Liver (tissue), 9 donors: Measurements from ENCODE around the gene CDK16. TPM values are rescaled to one million over a fixed set of nuclear protein-coding genes. Genes with fewer than 3 reads are reported as not detected.

Experiments
- DNase-seq: peaks from one replicate; pipeline ENCODE4 v3.0.0-alpha.2; 2017; ENCODE audit warnings: low spot score
- H3K27ac ChIP-seq, 2 donors: one replicate each; pipeline ENCODE4 v1.7.0; 2013; ENCODE audit warnings: inconsistent platforms in 2 of 2, low read length in 2 of 2, control low read depth in 1 of 2, low read depth in 1 of 2, mild to moderate bottlenecking in 1 of 2
- H3K27me3 ChIP-seq, 4 donors: one replicate each; pipeline versions ENCODE4 v1.6.1 to v1.7.0; 2013; ENCODE audit warnings: low read length in 3 of 4, inconsistent platforms in 1 of 4, mild to moderate bottlenecking in 1 of 4, moderate library complexity in 1 of 4; ENCODE audit not compliant: control insufficient read depth in 4 of 4, insufficient read depth in 4 of 4
- H3K36me3 ChIP-seq, 4 donors: one replicate each; pipeline versions ENCODE4 v1.6.1 to v1.7.0; 2013; ENCODE audit warnings: low read length in 3 of 4, mild to moderate bottlenecking in 3 of 4, low read depth in 1 of 4, moderate library complexity in 1 of 4; ENCODE audit not compliant: control insufficient read depth in 4 of 4, insufficient read depth in 3 of 4
- H3K4me1 ChIP-seq, 4 donors: one replicate each; pipeline versions ENCODE4 v1.6.1 to v1.7.0; 2013; ENCODE audit warnings: low read length in 3 of 4, mild to moderate bottlenecking in 3 of 4, moderate library complexity in 1 of 4; ENCODE audit not compliant: control insufficient read depth in 4 of 4, insufficient read depth in 4 of 4
- H3K4me3 ChIP-seq, 3 donors: one replicate each; pipeline versions ENCODE4 v1.6.1 to v1.7.0; 2013; ENCODE audit warnings: low read length in 3 of 3, control low read depth in 1 of 3, low read depth in 1 of 3, mild to moderate bottlenecking in 1 of 3
- H3K9ac ChIP-seq, 2 donors: one replicate each; pipeline ENCODE4 v1.7.0; 2013; ENCODE audit warnings: low read length in 2 of 2, mild to moderate bottlenecking in 2 of 2, moderate library complexity in 2 of 2, control low read depth in 1 of 2, low read depth in 1 of 2
- H3K9me3 ChIP-seq, 4 donors: one replicate each; pipeline versions ENCODE4 v1.6.1 to v1.7.0; 2013; ENCODE audit warnings: low read length in 3 of 4; ENCODE audit not compliant: control insufficient read depth in 4 of 4
- EGR1 ChIP-seq, 2 donors: IDR thresholded peaks; 2 replicates each; pipeline ENCODE4 v1.6.1; 2016 to 2018; ENCODE audit warnings: antibody characterized with exemption in 2 of 2, low read depth in 2 of 2
- FOXA1 ChIP-seq: IDR thresholded peaks from 2 replicates; pipeline ENCODE4 v1.6.1; 2016; ENCODE audit warnings: antibody characterized with exemption
- FOXA2 ChIP-seq: IDR thresholded peaks from 2 replicates; pipeline ENCODE4 v1.6.1; 2016; ENCODE audit warnings: antibody characterized with exemption
- GABPA ChIP-seq, 2 donors: IDR thresholded peaks in 1 of 2; conservative IDR thresholded peaks in 1 of 2; 2 replicates each; pipeline ENCODE4 v1.6.1; 2016; ENCODE audit warnings: antibody characterized with exemption in 2 of 2, mild to moderate bottlenecking in 1 of 2, moderate library complexity in 1 of 2
- HNF4G ChIP-seq: IDR thresholded peaks from 2 replicates; pipeline ENCODE4 v1.6.1; 2016; ENCODE audit warnings: antibody characterized with exemption
- JUND ChIP-seq, 2 donors: IDR thresholded peaks; 2 replicates each; pipeline ENCODE4 v1.6.1; 2016; ENCODE audit warnings: antibody characterized with exemption in 2 of 2
- NR2F2 ChIP-seq: IDR thresholded peaks from 2 replicates; pipeline ENCODE4 v1.6.1; 2016; ENCODE audit warnings: antibody characterized with exemption
- RXRA ChIP-seq, 2 donors: IDR thresholded peaks; 2 replicates each; pipeline ENCODE4 v1.6.1; 2017 to 2018; ENCODE audit warnings: antibody characterized with exemption in 2 of 2, mild to moderate bottlenecking in 1 of 2
- SP1 ChIP-seq: IDR thresholded peaks from 2 replicates; pipeline ENCODE4 v1.6.1; 2018; ENCODE audit warnings: antibody characterized with exemption, mild to moderate bottlenecking
- TAF1 ChIP-seq: conservative IDR thresholded peaks from 2 replicates; pipeline ENCODE4 v1.6.1; 2016; ENCODE audit warnings: antibody characterized with exemption, mild to moderate bottlenecking
- YY1 ChIP-seq: IDR thresholded peaks from 2 replicates; pipeline ENCODE4 v1.6.1; 2016; ENCODE audit warnings: antibody characterized with exemption, mild to moderate bottlenecking
- WGBS: extraction: QIAGEN DNeasy Blood & Tissue Kit; methylation state at CpG from one replicate; pipeline ENCODE4 v1.1.7; 2013; 5-methylcytosine and 5-hydroxymethylcytosine counted together
- polyA plus RNA-seq, 2 donors: library from polyadenylated mRNA; stranded (reverse) in 1 of 2; unstranded in 1 of 2; fragments of 200-250 nt in 1 of 2; fragments of >200 nt in 1 of 2; fragmentation: Nextera tagmentation in 1 of 2; extraction: Ambion mirVana in 1 of 2; gene quantifications; one replicate each; pipeline versions ENCODE4 v1.2.1 to v1.2.3, GENCODE V29; 2013 to 2015
- total RNA-seq, 2 donors: library from RNA; depleted of rRNA; stranded (reverse); fragments of >200 nt; gene quantifications; one replicate each; pipeline ENCODE4 v1.2.3, GENCODE V29; 2014
- TF ChIP-seq, protein P1 (sequence below): IDR thresholded peaks from 2 replicates; pipeline ENCODE4 v1.6.1; 2016; ENCODE audit warnings: antibody characterized with exemption
- TF ChIP-seq, protein P2 (sequence below): IDR thresholded peaks from 2 replicates; pipeline ENCODE4 v1.6.1; 2016; ENCODE audit warnings: antibody characterized with exemption, mild to moderate bottlenecking
- TF ChIP-seq, protein P3 (sequence below): IDR thresholded peaks from 2 replicates; pipeline ENCODE4 v1.6.1; 2016; ENCODE audit warnings: antibody characterized with exemption
- TF ChIP-seq, protein P4 (sequence below): fragments of 150-350 bp; IDR thresholded peaks from 2 replicates; pipeline ENCODE4 v1.5.1; 2017; ENCODE audit warnings: improper control_type of control experiment, low read depth, low read length; ENCODE audit not compliant: missing input control
- TF ChIP-seq, protein P5 (sequence below): IDR thresholded peaks from 2 replicates; pipeline ENCODE4 v1.6.1; 2016; ENCODE audit warnings: antibody characterized with exemption
- donor health status: healthy.
- donor health status: healthy.
- donor health status: healthy.
- donor health status: healthy.
- donor health status: healthy.

The CDK16 gene
- total and polyA plus RNA-seq, 4 donors = 10.8 to 31.1 (median 19.9) TPM

DNA sequence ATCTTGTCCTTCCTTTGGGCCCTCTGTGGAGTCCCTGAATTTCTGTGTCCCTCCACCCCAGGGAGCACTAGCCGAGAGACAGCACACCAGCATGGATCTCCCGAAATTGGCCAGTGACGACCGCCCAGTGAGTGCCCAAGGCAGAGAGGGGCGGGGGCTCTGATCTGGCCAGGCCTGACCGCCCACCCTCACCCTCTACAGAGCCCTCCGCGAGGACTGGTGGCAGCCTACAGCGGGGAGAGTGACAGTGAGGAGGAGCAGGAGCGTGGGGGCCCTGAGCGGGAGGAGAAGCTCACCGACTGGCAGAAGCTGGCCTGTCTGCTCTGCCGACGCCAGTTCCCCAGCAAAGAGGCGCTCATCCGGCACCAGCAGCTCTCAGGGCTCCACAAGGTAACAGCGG, 33.2 kb upstream of the CDK16 start:
- no peak overlapping the region for H3K27ac ChIP-seq
- H3K4me1 ChIP-seq = no peaks in the 10 kb centered on the region
- no peak for DNase-seq
- no peak overlapping the region for H3K9ac ChIP-seq
- peaks cover 0 to 47% (median 9%) of the 10 kb centered on the region in 4 donors for H3K36me3 ChIP-seq
- no peak overlapping the region for H3K4me3 ChIP-seq
- WGBS = 98% methylated on average over 17 of the region's 17 CpGs
- no peaks in the 10 kb centered on the region for H3K9me3 ChIP-seq
- H3K27me3 ChIP-seq = peaks cover 0 to under 1% (median 0%) of the 10 kb centered on the region in 4 donors
- no peak for TF ChIP-seq YY1
- TF ChIP-seq, protein P1, sequence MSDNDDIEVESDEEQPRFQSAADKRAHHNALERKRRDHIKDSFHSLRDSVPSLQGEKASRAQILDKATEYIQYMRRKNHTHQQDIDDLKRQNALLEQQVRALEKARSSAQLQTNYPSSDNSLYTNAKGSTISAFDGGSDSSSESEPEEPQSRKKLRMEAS = no peak
- TF ChIP-seq RXRA (IDR thresholded peaks at IDR 0.05) = no peak
- TF ChIP-seq FOXA1 = no peak
- no peak for TF ChIP-seq EGR1 (IDR thresholded peaks at IDR 0.05; ENCODE audit: low read depth in 2 of 2)
- TF ChIP-seq, protein P2, sequence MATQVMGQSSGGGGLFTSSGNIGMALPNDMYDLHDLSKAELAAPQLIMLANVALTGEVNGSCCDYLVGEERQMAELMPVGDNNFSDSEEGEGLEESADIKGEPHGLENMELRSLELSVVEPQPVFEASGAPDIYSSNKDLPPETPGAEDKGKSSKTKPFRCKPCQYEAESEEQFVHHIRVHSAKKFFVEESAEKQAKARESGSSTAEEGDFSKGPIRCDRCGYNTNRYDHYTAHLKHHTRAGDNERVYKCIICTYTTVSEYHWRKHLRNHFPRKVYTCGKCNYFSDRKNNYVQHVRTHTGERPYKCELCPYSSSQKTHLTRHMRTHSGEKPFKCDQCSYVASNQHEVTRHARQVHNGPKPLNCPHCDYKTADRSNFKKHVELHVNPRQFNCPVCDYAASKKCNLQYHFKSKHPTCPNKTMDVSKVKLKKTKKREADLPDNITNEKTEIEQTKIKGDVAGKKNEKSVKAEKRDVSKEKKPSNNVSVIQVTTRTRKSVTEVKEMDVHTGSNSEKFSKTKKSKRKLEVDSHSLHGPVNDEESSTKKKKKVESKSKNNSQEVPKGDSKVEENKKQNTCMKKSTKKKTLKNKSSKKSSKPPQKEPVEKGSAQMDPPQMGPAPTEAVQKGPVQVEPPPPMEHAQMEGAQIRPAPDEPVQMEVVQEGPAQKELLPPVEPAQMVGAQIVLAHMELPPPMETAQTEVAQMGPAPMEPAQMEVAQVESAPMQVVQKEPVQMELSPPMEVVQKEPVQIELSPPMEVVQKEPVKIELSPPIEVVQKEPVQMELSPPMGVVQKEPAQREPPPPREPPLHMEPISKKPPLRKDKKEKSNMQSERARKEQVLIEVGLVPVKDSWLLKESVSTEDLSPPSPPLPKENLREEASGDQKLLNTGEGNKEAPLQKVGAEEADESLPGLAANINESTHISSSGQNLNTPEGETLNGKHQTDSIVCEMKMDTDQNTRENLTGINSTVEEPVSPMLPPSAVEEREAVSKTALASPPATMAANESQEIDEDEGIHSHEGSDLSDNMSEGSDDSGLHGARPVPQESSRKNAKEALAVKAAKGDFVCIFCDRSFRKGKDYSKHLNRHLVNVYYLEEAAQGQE = no peak
- no peak for TF ChIP-seq JUND (IDR thresholded peaks at IDR 0.05)
- TF ChIP-seq TAF1 = no peak
- no peak for TF ChIP-seq HNF4G
- TF ChIP-seq, protein P3, sequence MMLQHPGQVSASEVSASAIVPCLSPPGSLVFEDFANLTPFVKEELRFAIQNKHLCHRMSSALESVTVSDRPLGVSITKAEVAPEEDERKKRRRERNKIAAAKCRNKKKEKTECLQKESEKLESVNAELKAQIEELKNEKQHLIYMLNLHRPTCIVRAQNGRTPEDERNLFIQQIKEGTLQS = no peak
- TF ChIP-seq, protein P4, sequence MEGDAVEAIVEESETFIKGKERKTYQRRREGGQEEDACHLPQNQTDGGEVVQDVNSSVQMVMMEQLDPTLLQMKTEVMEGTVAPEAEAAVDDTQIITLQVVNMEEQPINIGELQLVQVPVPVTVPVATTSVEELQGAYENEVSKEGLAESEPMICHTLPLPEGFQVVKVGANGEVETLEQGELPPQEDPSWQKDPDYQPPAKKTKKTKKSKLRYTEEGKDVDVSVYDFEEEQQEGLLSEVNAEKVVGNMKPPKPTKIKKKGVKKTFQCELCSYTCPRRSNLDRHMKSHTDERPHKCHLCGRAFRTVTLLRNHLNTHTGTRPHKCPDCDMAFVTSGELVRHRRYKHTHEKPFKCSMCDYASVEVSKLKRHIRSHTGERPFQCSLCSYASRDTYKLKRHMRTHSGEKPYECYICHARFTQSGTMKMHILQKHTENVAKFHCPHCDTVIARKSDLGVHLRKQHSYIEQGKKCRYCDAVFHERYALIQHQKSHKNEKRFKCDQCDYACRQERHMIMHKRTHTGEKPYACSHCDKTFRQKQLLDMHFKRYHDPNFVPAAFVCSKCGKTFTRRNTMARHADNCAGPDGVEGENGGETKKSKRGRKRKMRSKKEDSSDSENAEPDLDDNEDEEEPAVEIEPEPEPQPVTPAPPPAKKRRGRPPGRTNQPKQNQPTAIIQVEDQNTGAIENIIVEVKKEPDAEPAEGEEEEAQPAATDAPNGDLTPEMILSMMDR = no peak
- TF ChIP-seq, protein P5, sequence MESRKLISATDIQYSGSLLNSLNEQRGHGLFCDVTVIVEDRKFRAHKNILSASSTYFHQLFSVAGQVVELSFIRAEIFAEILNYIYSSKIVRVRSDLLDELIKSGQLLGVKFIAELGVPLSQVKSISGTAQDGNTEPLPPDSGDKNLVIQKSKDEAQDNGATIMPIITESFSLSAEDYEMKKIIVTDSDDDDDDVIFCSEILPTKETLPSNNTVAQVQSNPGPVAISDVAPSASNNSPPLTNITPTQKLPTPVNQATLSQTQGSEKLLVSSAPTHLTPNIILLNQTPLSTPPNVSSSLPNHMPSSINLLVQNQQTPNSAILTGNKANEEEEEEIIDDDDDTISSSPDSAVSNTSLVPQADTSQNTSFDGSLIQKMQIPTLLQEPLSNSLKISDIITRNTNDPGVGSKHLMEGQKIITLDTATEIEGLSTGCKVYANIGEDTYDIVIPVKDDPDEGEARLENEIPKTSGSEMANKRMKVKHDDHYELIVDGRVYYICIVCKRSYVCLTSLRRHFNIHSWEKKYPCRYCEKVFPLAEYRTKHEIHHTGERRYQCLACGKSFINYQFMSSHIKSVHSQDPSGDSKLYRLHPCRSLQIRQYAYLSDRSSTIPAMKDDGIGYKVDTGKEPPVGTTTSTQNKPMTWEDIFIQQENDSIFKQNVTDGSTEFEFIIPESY = no peak
- TF ChIP-seq NR2F2 = no peak
- no peak for TF ChIP-seq SP1
- no peak for TF ChIP-seq FOXA2
- no peak for TF ChIP-seq GABPA (IDR thresholded peaks at IDR 0.05 in 1 of 2, conservative IDR thresholded peaks at IDR 0.05 in 1 of 2)
